OCI-LY7 (cell line): ENCODE results near the gene ICAM2.

ENCODE experiments used
- EZH2phosphoT487 ChIP-seq: fragments of 200-600 bp; sonication (generic); IDR thresholded peaks from 2 replicates; pipeline ENCODE4 v1.6.1; 2018; ENCODE audit warnings: low read depth, borderline replicate concordance, mild to moderate bottlenecking, mixed run types, antibody characterized with exemption, low read length, moderate library complexity, mixed read lengths
- TF ChIP-seq, protein P1 (sequence below): fragments of 200-600 bp; sonication (generic); conservative IDR thresholded peaks from 2 replicates; pipeline ENCODE4 v1.5.1; 2014; ENCODE audit warnings: mild to moderate bottlenecking, antibody characterized with exemption, low read length, moderate library complexity, mixed read lengths

DNA sequence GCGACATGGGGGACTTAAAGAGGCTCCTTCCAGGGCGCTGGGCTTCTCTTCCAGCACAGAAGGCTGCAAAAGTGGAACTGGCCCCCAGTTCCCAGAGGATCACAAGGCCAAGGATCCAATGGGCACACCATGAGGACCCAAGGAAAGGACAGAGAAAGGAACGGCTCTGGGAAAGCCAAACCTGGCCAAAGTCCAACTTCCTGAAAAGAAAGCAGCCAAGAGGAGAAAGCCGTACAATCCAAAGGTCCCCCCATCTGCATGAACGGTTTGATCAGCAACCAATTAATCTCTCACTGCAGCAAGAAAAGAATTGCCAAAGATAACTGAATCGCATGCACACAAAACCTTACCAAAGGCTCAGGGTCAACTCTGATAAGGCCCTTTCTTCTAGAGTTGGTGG lies 19.8 kb upstream of the ICAM2 start:
- TF ChIP-seq, protein P1, sequence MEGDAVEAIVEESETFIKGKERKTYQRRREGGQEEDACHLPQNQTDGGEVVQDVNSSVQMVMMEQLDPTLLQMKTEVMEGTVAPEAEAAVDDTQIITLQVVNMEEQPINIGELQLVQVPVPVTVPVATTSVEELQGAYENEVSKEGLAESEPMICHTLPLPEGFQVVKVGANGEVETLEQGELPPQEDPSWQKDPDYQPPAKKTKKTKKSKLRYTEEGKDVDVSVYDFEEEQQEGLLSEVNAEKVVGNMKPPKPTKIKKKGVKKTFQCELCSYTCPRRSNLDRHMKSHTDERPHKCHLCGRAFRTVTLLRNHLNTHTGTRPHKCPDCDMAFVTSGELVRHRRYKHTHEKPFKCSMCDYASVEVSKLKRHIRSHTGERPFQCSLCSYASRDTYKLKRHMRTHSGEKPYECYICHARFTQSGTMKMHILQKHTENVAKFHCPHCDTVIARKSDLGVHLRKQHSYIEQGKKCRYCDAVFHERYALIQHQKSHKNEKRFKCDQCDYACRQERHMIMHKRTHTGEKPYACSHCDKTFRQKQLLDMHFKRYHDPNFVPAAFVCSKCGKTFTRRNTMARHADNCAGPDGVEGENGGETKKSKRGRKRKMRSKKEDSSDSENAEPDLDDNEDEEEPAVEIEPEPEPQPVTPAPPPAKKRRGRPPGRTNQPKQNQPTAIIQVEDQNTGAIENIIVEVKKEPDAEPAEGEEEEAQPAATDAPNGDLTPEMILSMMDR = no peak
- no peak for TF ChIP-seq EZH2phosphoT487
